Tibial artery (tissue), 4 donors: Measurements from ENCODE around the gene PTPN2.

Source experiments
- DNase-seq, 2 donors: peaks; one replicate each; pipeline ENCODE4 v3.0.0-alpha.2; 2019
- H3K27ac ChIP-seq, 2 donors: fragments of 200-600 bp; sonication (generic) in 1 of 2; 1 replicate in 1 of 2; 2 replicates in 1 of 2; pipeline ENCODE4 v1.5.1; 2018 to 2019; ENCODE audit warnings: mild to moderate bottlenecking in 1 of 2
- H3K27me3 ChIP-seq, 2 donors: fragments of 200-600 bp; sonication (generic) in 1 of 2; one replicate each; pipeline versions ENCODE4 v1.5.1 to v1.6.0; 2016 to 2019
- H3K36me3 ChIP-seq, 3 donors: fragments of 200-600 bp; sonication (generic) in 2 of 3; one replicate each; pipeline ENCODE4 v1.5.1; 2016 to 2019; ENCODE audit warnings: mild to moderate bottlenecking in 2 of 3
- H3K4me1 ChIP-seq, 4 donors: fragments of 200-600 bp; sonication (generic) in 2 of 4; 1 replicate in 3 of 4; 2 replicates in 1 of 4; pipeline ENCODE4 v1.5.1; 2016 to 2019
- H3K4me3 ChIP-seq, 2 donors: fragments of 200-600 bp; sonication (generic) in 1 of 2; 1 replicate in 1 of 2; 2 replicates in 1 of 2; pipeline ENCODE4 v1.5.1; 2018 to 2019; ENCODE audit warnings: mild to moderate bottlenecking in 2 of 2
- H3K9me3 ChIP-seq, 3 donors: fragments of 200-600 bp; sonication (generic) in 1 of 3; one replicate each; pipeline ENCODE4 v1.5.1; 2016 to 2019
- CTCF ChIP-seq, 2 experiments: fragments of 200-600 bp in 1 of 2; fragments of 450-650 bp in 1 of 2; IDR thresholded peaks; one replicate each; pipeline ENCODE4 v1.5.1; 2017 to 2019; ENCODE audit warnings: antibody characterized with exemption in 2 of 2, mild to moderate bottlenecking in 1 of 2, moderate library complexity in 1 of 2
- intact Hi-C: fragments of 100-400 bp; cut with DNase I; formaldehyde crosslinking; loops from one replicate; pipeline ENCODE4 v1.15.0; 2023; ENCODE audit warnings: low total_unique reads

Gene PTPN2

GRCh38 chr18:12857215-12857905 lies 26.7 kb downstream of the PTPN2 start:
- intact Hi-C loops: no loop called here
- no peaks in the 10 kb centered on the region for H3K27me3 ChIP-seq
- H3K4me1 ChIP-seq: no peaks in the 10 kb centered on the region
- no peak overlapping the region for H3K27ac ChIP-seq
- no peaks in the 10 kb centered on the region for H3K9me3 ChIP-seq
- no peak for TF ChIP-seq CTCF (IDR thresholded peaks at IDR 0.05)
- DNase-seq: no peak
- peaks cover 0 to 6% (median 3%) of the 10 kb centered on the region in 3 donors for H3K36me3 ChIP-seq
- no peak overlapping the region for H3K4me3 ChIP-seq

DNA sequence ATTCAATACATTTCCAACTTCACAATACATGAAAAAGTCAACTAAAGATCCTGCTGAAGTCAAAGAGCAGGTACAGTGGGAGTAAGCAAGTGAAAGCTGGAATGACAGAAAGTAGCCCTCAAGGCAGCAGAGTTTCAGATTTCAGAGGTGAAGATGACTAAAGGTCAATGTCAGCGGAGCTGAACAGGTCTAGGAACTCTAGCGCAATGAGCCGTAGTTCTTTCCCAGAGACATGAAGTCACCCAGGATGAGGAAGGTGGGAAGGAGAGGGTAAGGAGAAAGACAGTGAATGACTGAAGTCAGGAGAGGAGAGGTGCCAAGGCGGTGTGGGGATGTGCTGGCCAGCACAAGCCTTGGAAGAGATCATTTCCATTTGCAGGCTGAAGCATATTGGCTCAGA lies 28.1 kb downstream of the PTPN2 start:
- H3K9me3 ChIP-seq: no peaks in the 10 kb centered on the region
- H3K4me1 ChIP-seq: no peaks in the 10 kb centered on the region
- no peak overlapping the region for H3K27ac ChIP-seq
- TF ChIP-seq CTCF (IDR thresholded peaks at IDR 0.05): no peak
- intact Hi-C loops: no loop called here
- no peaks in the 10 kb centered on the region for H3K27me3 ChIP-seq
- no peak overlapping the region for H3K4me3 ChIP-seq
- peaks cover 0 to 6% (median 3%) of the 10 kb centered on the region in 3 donors for H3K36me3 ChIP-seq
- no peak for DNase-seq

- peaks cover 0 to 6% (median 3%) of the 10 kb centered on the region in 3 donors for H3K36me3 ChIP-seq
- H3K27me3 ChIP-seq: no peaks in the 10 kb centered on the region
- no peak for TF ChIP-seq CTCF (IDR thresholded peaks at IDR 0.05)
- H3K9me3 ChIP-seq: no peaks in the 10 kb centered on the region
- H3K4me3 ChIP-seq: no peak overlapping the region
- no peaks in the 10 kb centered on the region for H3K4me1 ChIP-seq
- no peak overlapping the region for H3K27ac ChIP-seq
- intact Hi-C loops: no loop called here
- DNase-seq: no peak
Observed at GRCh38 chr18:12852566-12853315, 31.3 kb downstream of the PTPN2 start.

DNA sequence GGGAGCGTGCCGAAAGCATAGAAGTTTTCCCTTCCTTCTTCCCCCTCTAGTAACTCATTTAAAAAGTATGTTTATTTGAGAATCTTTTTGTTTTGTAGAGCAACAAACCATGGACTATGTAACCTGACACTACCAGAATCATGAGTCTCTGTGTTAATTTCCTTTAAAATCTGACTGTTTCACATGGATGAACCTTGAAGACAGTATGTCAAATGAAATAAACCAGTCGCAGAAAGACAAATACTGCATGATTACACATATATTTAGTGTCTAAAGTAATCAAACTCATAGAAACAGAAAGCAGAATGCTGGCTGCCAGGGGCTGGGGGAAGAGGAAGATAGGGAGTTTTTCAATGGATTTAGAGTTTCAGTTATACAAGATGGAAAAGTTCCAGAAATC lies 32.3 kb downstream of the PTPN2 start:
- Histone ChIP-seq H3K27me3 (no peaks in the 10 kb centered on the region), H3K9me3 (no peaks in the 10 kb centered on the region), H3K36me3 (peaks cover 0 to 6% (median 3%) of the 10 kb centered on the region in 3 donors), H3K4me1 (no peaks in the 10 kb centered on the region), H3K4me3 (no peak overlapping the region), H3K27ac (no peak overlapping the region)
- no peak for TF ChIP-seq CTCF (IDR thresholded peaks at IDR 0.05)
- intact Hi-C loops: no loop called here
- no peak for DNase-seq

GRCh38 chr18:12849548-12849947 lies 34.5 kb downstream of the PTPN2 start:
- DNase-seq: no peak
- TF ChIP-seq CTCF (IDR thresholded peaks at IDR 0.05): no peak
- no peaks in the 10 kb centered on the region for H3K36me3 ChIP-seq

More at GRCh38 chr18:12849548-12849947, 34.5 kb downstream of the PTPN2 start:
- no peak overlapping the region for H3K27ac ChIP-seq
- intact Hi-C loops: no loop called here
- H3K9me3 ChIP-seq: no peaks in the 10 kb centered on the region
- no peak overlapping the region for H3K4me3 ChIP-seq
- H3K27me3 ChIP-seq: no peaks in the 10 kb centered on the region
- no peaks in the 10 kb centered on the region for H3K4me1 ChIP-seq
